CD14-positive monocyte (primary cell): ENCODE results near the gene SLC22A13. TPM values are rescaled to one million over a fixed set of nuclear protein-coding genes. Genes with fewer than 3 reads are reported as not detected.

ENCODE experiments used
- DNase-seq, 3 donors: peaks; one replicate each; pipeline ENCODE4 v3.0.0-alpha.2; 2011 to 2022
- H2AFZ ChIP-seq: 2 replicates; pipeline ENCODE4 v1.6.0; 2012; ENCODE audit warnings: mild to moderate bottlenecking, low read depth, low read length, inconsistent platforms; ENCODE audit not compliant: insufficient read depth, poor library complexity, severe bottlenecking
- H3K27ac ChIP-seq, 2 donors: 1 replicate in 1 of 2; 2 replicates in 1 of 2; pipeline ENCODE4 v1.5.1; 2012 to 2013; ENCODE audit warnings: low read length in 2 of 2, control low read depth in 1 of 2, inconsistent platforms in 1 of 2, low read depth in 1 of 2, mild to moderate bottlenecking in 1 of 2
- H3K27me3 ChIP-seq, 2 donors: one replicate each; pipeline versions ENCODE4 v1.6.0 to v1.6.1; 2011 to 2013; ENCODE audit warnings: low read length in 2 of 2; ENCODE audit not compliant: control insufficient read depth in 2 of 2, insufficient read depth in 2 of 2
- H3K36me3 ChIP-seq, 2 donors: replicated peaks in 1 of 2; 1 replicate in 1 of 2; 2 replicates in 1 of 2; pipeline versions ENCODE4 v1.5.1 to v1.6.1; 2012 to 2013; ENCODE audit warnings: low read length in 2 of 2, control low read depth in 1 of 2, inconsistent platforms in 1 of 2, mild to moderate bottlenecking in 1 of 2; ENCODE audit not compliant: insufficient read depth in 2 of 2, control insufficient read depth in 1 of 2
- H3K4me1 ChIP-seq, 2 donors: 1 replicate in 1 of 2; 2 replicates in 1 of 2; pipeline versions ENCODE4 v1.5.1 to v1.6.1; 2012 to 2013; ENCODE audit warnings: low read length in 2 of 2, control low read depth in 1 of 2, inconsistent platforms in 1 of 2, mild to moderate bottlenecking in 1 of 2, moderate library complexity in 1 of 2; ENCODE audit not compliant: insufficient read depth in 2 of 2, control insufficient read depth in 1 of 2
- H3K4me2 ChIP-seq: replicated peaks from 2 replicates; pipeline ENCODE3; 2012; ENCODE audit warnings: low read length, moderate library complexity, mild to moderate bottlenecking; ENCODE audit not compliant: poor library complexity, severe bottlenecking; ENCODE audit errors: extremely low read depth
- H3K4me3 ChIP-seq, 3 experiments: fragments of 200-600 bp in 1 of 3; sonication (generic) in 1 of 3; replicated peaks in 1 of 3; 1 replicate in 2 of 3; 2 replicates in 1 of 3; pipeline ENCODE4 v1.5.1; 2011 to 2013; ENCODE audit warnings: low read length in 3 of 3, mild to moderate bottlenecking in 3 of 3, control low read depth in 2 of 3, low read depth in 2 of 3, inconsistent platforms in 1 of 3, moderate library complexity in 1 of 3
- H3K79me2 ChIP-seq: 2 replicates; pipeline ENCODE4 v1.6.0; 2012; ENCODE audit warnings: mild to moderate bottlenecking, control low read depth, inconsistent platforms, low read length, moderate library complexity; ENCODE audit not compliant: insufficient read depth
- H3K9ac ChIP-seq: 2 replicates; pipeline ENCODE4 v1.6.0; 2017; ENCODE audit warnings: low read length, mild to moderate bottlenecking; ENCODE audit not compliant: insufficient read depth, poor library complexity, severe bottlenecking
- H3K9me3 ChIP-seq, 2 donors: replicated peaks in 1 of 2; 1 replicate in 1 of 2; 2 replicates in 1 of 2; pipeline versions ENCODE4 v1.5.1 to v1.6.1; 2012 to 2013; ENCODE audit warnings: low read length in 2 of 2, control low read depth in 1 of 2; ENCODE audit not compliant: control insufficient read depth in 1 of 2, insufficient read depth in 1 of 2
- H4K20me1 ChIP-seq: 2 replicates; pipeline ENCODE4 v1.6.0; 2012; ENCODE audit warnings: mild to moderate bottlenecking, low read length, control low read depth, moderate library complexity; ENCODE audit not compliant: insufficient read depth
- H3K27ac Mint-ChIP-seq, 7 donors: one replicate each; pipeline ENCODE4 v1.8.0; 2020; ENCODE audit warnings: mild to moderate bottlenecking in 7 of 7, mixed read lengths in 7 of 7, moderate library complexity in 6 of 7, inconsistent platforms in 2 of 7
- H3K27me3 Mint-ChIP-seq, 3 donors: one replicate each; pipeline ENCODE4 v1.8.0; 2021 to 2022; ENCODE audit warnings: low read depth in 3 of 3, mild to moderate bottlenecking in 3 of 3, mixed read lengths in 3 of 3, moderate library complexity in 3 of 3, inconsistent platforms in 1 of 3
- H3K36me3 Mint-ChIP-seq, 2 donors: one replicate each; pipeline ENCODE4 v1.8.0; 2020; ENCODE audit warnings: mixed read lengths in 2 of 2, inconsistent platforms in 1 of 2, mild to moderate bottlenecking in 1 of 2
- H3K4me1 Mint-ChIP-seq: one replicate; pipeline ENCODE4 v1.8.0; 2020; ENCODE audit warnings: mild to moderate bottlenecking, mixed read lengths
- H3K4me3 Mint-ChIP-seq, 2 donors: one replicate each; pipeline ENCODE4 v1.8.0; 2020; ENCODE audit warnings: mild to moderate bottlenecking in 2 of 2, mixed read lengths in 2 of 2, moderate library complexity in 1 of 2
- H3K9me3 Mint-ChIP-seq, 7 donors: one replicate each; pipeline ENCODE4 v1.8.0; 2020 to 2022; ENCODE audit warnings: mixed read lengths in 7 of 7, mild to moderate bottlenecking in 6 of 7, moderate library complexity in 6 of 7, inconsistent platforms in 2 of 7
- intact Hi-C, 2 donors: fragments of 100-400 bp; cut with micrococcal nuclease; formaldehyde crosslinking; loops; one replicate each; pipeline versions ENCODE4 v1.15.0 to v1.15.1; 2023
- polyA plus RNA-seq, 3 donors: library from polyadenylated mRNA; depleted of rRNA in 1 of 3; unstranded in 2 of 3; stranded (reverse) in 1 of 3; fragments of 300-500 nt in 2 of 3; fragments of >200 nt in 1 of 3; fragmentation: Illumina TruSeq in 2 of 3; gene quantifications; 1 replicate in 2 of 3; 2 replicates in 1 of 3; pipeline ENCODE4 v1.2.3, GENCODE V29; 2012 to 2021
- small RNA-seq: library from RNA; depleted of rRNA; stranded (forward); fragments of <200 nt; gene quantifications from one replicate; pipeline ENCODE3, GENCODE V24; 2012; ENCODE audit warnings: low read depth; ENCODE audit not compliant: insufficient read length
- TF ChIP-seq, protein P1 (sequence below): fragments of 200-600 bp; IDR thresholded peaks from one replicate; pipeline ENCODE4 v1.8.0; 2022; ENCODE audit warnings: antibody characterized with exemption, mild to moderate bottlenecking

The SLC22A13 gene
- polyA plus RNA-seq, 3 donors = 0.19 TPM; not detected in 2

DNA sequence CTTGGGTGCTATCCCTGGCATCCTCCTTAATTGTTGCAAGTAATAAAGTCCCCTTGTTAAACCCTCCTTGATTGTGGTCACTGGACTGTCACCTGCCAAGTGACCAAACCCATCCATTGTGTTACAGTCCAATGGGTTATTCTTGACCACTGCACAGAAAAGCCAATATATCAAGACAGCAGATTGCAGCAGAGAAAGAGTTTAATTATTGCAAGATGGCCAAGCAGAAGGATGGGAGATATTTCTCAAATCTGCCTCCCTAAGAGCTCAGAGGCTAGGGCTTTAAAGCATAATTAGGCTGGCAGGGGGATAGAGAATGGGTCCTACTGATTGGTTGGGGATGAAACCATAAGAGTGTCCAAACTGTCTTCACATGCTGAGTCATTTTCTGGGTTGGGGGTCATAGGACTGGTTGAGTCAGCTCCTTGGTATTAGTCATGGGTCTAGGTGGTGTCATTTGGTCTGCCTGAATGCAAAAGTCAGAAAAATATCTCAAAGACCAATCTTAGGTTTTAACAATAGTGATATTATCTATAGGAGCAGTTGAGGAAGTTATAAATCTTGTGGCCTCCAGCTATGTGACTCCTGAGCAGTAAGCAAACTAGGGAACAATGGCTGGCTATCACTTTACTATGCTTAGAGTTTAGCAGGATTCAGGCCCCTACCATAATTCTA lies 61.9 kb downstream of the SLC22A13 start:
- H3K4me1 ChIP-seq = no peaks in the 10 kb centered on the region
- no peak overlapping the region for H3K27ac Mint-ChIP-seq
- no peaks in the 10 kb centered on the region for H3K79me2 ChIP-seq
- H3K9me3 Mint-ChIP-seq = peaks cover 0 to 18% (median 3%) of the 10 kb centered on the region in 7 donors
- peaks cover 3% of the 10 kb centered on the region for H3K4me1 Mint-ChIP-seq
- no peak overlapping the region for H3K4me3 ChIP-seq
- H3K27me3 ChIP-seq = no peaks in the 10 kb centered on the region
- DNase-seq = peak in 2 of 3 donors; percentile 19 to 56
- no peaks in the 10 kb centered on the region for H3K36me3 Mint-ChIP-seq
- H4K20me1 ChIP-seq = no peaks in the 10 kb centered on the region
- H3K27me3 Mint-ChIP-seq = peaks cover 4 to 5% (median 5%) of the 10 kb centered on the region in 3 donors
- H3K4me2 ChIP-seq = no peak overlapping the region
- H3K36me3 ChIP-seq = no peaks in the 10 kb centered on the region
- TF ChIP-seq, protein P1, sequence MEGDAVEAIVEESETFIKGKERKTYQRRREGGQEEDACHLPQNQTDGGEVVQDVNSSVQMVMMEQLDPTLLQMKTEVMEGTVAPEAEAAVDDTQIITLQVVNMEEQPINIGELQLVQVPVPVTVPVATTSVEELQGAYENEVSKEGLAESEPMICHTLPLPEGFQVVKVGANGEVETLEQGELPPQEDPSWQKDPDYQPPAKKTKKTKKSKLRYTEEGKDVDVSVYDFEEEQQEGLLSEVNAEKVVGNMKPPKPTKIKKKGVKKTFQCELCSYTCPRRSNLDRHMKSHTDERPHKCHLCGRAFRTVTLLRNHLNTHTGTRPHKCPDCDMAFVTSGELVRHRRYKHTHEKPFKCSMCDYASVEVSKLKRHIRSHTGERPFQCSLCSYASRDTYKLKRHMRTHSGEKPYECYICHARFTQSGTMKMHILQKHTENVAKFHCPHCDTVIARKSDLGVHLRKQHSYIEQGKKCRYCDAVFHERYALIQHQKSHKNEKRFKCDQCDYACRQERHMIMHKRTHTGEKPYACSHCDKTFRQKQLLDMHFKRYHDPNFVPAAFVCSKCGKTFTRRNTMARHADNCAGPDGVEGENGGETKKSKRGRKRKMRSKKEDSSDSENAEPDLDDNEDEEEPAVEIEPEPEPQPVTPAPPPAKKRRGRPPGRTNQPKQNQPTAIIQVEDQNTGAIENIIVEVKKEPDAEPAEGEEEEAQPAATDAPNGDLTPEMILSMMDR = no peak
- no peak overlapping the region for H3K9ac ChIP-seq
- no peak overlapping the region for H3K4me3 Mint-ChIP-seq
- H2AFZ ChIP-seq = no peak overlapping the region
- intact Hi-C loops = no loop called here
- no peaks in the 10 kb centered on the region for H3K9me3 ChIP-seq
- H3K27ac ChIP-seq = no peak overlapping the region

Small RNA genes within 50 kb of the gene (small RNA-seq; reads per million reads assigned to genes)
- gene RNU6-235P = not detected

Other genes with a start within 250 kb of the SLC22A13 start
- 1 to 10 TPM; 4.1 to 6.4 (median 6.0) TPM for gene PLCD1, start 236.2 kb upstream of the SLC22A13 start, polyA plus RNA-seq
- under 1 TPM; 0.11 to 0.81 (median 0.14) TPM for gene DLEC1, start 226.6 kb upstream of the SLC22A13 start, polyA plus RNA-seq
- 100 to 1,000 TPM; 123 to 268 (median 133) TPM for gene ACAA1, start 128.7 kb upstream of the SLC22A13 start, polyA plus RNA-seq
- gene MYD88, start 127.2 kb upstream of the SLC22A13 start, polyA plus RNA-seq = 100 to 1,000 TPM; 286 to 427 (median 398) TPM
- 10 to 100 TPM in 2 of 3 donors, 1 to 10 TPM in 1; 9.4 to 20.3 (median 12.3) TPM for gene OXSR1, start 100.3 kb upstream of the SLC22A13 start, polyA plus RNA-seq
- under 1 TPM in 1 of 3 donors, not detected in 2; 0.45 TPM for gene SLC22A14, start 16.5 kb downstream of the SLC22A13 start, polyA plus RNA-seq
- under 1 TPM; 0.60 to 1.00 (median 0.74) TPM for gene XYLB, start 81.0 kb downstream of the SLC22A13 start, polyA plus RNA-seq
- under 1 TPM in 2 of 3 donors, not detected in 1; 0.15 to 0.41 TPM for gene ACVR2B, start 188.1 kb downstream of the SLC22A13 start, polyA plus RNA-seq
- 1 to 10 TPM; 1.6 to 5.4 (median 2.4) TPM for gene EXOG, start 230.5 kb downstream of the SLC22A13 start, polyA plus RNA-seq